ENCODE data around the gene TCF15. TPM values are rescaled to one million over a fixed set of nuclear protein-coding genes. Genes with fewer than 3 reads are reported as not detected.

The TCF15 gene
- total RNA-seq, 4 donors from 2014 or later, result 1.2 to 13.2 (median 2.6) TPM

- no peak for ATAC-seq (ENCODE audit: low FRiP score)
- TF ChIP-seq CTCF (IDR thresholded peaks at IDR 0.05), result no peak
- DNase-seq (ENCODE audit: low spot score), result no peak
Observed at GRCh38 chr20:640674-641515, 30.8 kb upstream of the TCF15 start.

GRCh38 chr20:638579-638978 is 28.5 kb upstream of the TCF15 start:
- no peak for ATAC-seq (ENCODE audit: low FRiP score)

GRCh38 chr20:637559-637958 is 27.4 kb upstream of the TCF15 start:
- TF ChIP-seq CTCF (IDR thresholded peaks at IDR 0.05), result no peak
- DNase-seq (ENCODE audit: low spot score), result no peak
- no peak for ATAC-seq (ENCODE audit: low FRiP score)

More at GRCh38 chr20:638579-638978, 28.5 kb upstream of the TCF15 start:
- no peak for DNase-seq (ENCODE audit: low spot score)
- TF ChIP-seq CTCF (IDR thresholded peaks at IDR 0.05), result no peak

- DNase-seq (ENCODE audit: low spot score) (no peak), ATAC-seq (ENCODE audit: low FRiP score) (no peak)
- TF ChIP-seq CTCF (IDR thresholded peaks at IDR 0.05), result no peak
Observed at GRCh38 chr20:635893-636338, 25.8 kb upstream of the TCF15 start.

GRCh38 chr20:635028-635892 is 25.2 kb upstream of the TCF15 start:
- no peak for ATAC-seq (ENCODE audit: low FRiP score)
- TF ChIP-seq CTCF (IDR thresholded peaks at IDR 0.05), result no peak
- no peak for DNase-seq (ENCODE audit: low spot score)

- DNase-seq (ENCODE audit: low spot score) (no peak), ATAC-seq (ENCODE audit: low FRiP score) (no peak)
- TF ChIP-seq CTCF (IDR thresholded peaks at IDR 0.05), result no peak
Observed at GRCh38 chr20:634148-634925, 24.2 kb upstream of the TCF15 start.

Data from omental fat pad (tissue), 4 donors.